Right atrium auricular region (tissue), 2 donors: ENCODE data around the gene ROBO4. TPM values are rescaled to one million over a fixed set of nuclear protein-coding genes. Genes with fewer than 3 reads are reported as not detected.

Source experiments
- DNase-seq: peaks from one replicate; pipeline ENCODE4 v3.0.0-alpha.2; 2019; ENCODE audit warnings: low spot score
- H3K27ac ChIP-seq, 2 donors: fragments of 200-600 bp; sonication (generic); 1 replicate in 1 of 2; 2 replicates in 1 of 2; pipeline ENCODE4 v1.5.1; 2016 to 2019
- H3K27me3 ChIP-seq, 2 donors: fragments of 200-600 bp; sonication (generic); one replicate each; pipeline versions ENCODE4 v1.5.1 to v1.6.0; 2017 to 2019
- H3K36me3 ChIP-seq: fragments of 200-600 bp; sonication (generic); one replicate; pipeline ENCODE4 v1.5.1; 2016
- H3K4me1 ChIP-seq, 2 donors: fragments of 200-600 bp; sonication (generic); one replicate each; pipeline versions ENCODE4 v1.5.1 to v1.6.0; 2017 to 2019
- H3K4me3 ChIP-seq, 2 donors: fragments of 200-600 bp; sonication (generic); 1 replicate in 1 of 2; 2 replicates in 1 of 2; pipeline ENCODE4 v1.5.1; 2017 to 2019; ENCODE audit warnings: mild to moderate bottlenecking in 1 of 2, moderate library complexity in 1 of 2
- H3K9me3 ChIP-seq, 2 donors: fragments of 200-600 bp; sonication (generic); one replicate each; pipeline ENCODE4 v1.5.1; 2019
- CTCF ChIP-seq, 2 donors: fragments of 200-600 bp; sonication (generic); IDR thresholded peaks; one replicate each; pipeline ENCODE4 v1.5.1; 2019; ENCODE audit warnings: antibody characterized with exemption in 2 of 2
- total RNA-seq, 2 donors: library from RNA; depleted of rRNA; stranded (reverse); fragments of >200 nt; gene quantifications; one replicate each; pipeline ENCODE4 v1.1.0, GENCODE V29; 2016

Gene ROBO4
- total RNA-seq, 2 donors from 2014 or later, result 16.2 to 21.6 TPM

- Histone ChIP-seq H3K27me3 (peaks cover 0 to 3% of the 10 kb centered on the region in 2 donors), H3K27ac (no peak overlapping the region), H3K4me1 (peaks cover 0 to 34% of the 10 kb centered on the region in 2 donors), H3K9me3 (no peaks in the 10 kb centered on the region), H3K36me3 (no peaks in the 10 kb centered on the region), H3K4me3 (no peak overlapping the region)
- DNase-seq, result no peak
- TF ChIP-seq CTCF (IDR thresholded peaks at IDR 0.05), result no peak
Measured at GRCh38 chr11:124880958-124881357, 16.7 kb downstream of the ROBO4 start.

GRCh38 chr11:124880290-124880611 is 17.4 kb downstream of the ROBO4 start:
- no peak overlapping the region for H3K4me3 ChIP-seq
- no peak for DNase-seq
- H3K27ac ChIP-seq, result no peak overlapping the region
- no peak for TF ChIP-seq CTCF (IDR thresholded peaks at IDR 0.05)
- no peaks in the 10 kb centered on the region for H3K36me3 ChIP-seq
- H3K27me3 ChIP-seq, result peaks cover 0 to 3% of the 10 kb centered on the region in 2 donors
- H3K4me1 ChIP-seq, result peaks cover 0 to 34% of the 10 kb centered on the region in 2 donors
- no peaks in the 10 kb centered on the region for H3K9me3 ChIP-seq

- H3K36me3 ChIP-seq, result no peaks in the 10 kb centered on the region
- no peaks in the 10 kb centered on the region for H3K9me3 ChIP-seq
- TF ChIP-seq CTCF (IDR thresholded peaks at IDR 0.05), result no peak
- no peak for DNase-seq
- peaks cover 0 to 3% of the 10 kb centered on the region in 2 donors for H3K27me3 ChIP-seq
- no peak overlapping the region for H3K27ac ChIP-seq
- H3K4me3 ChIP-seq, result no peak overlapping the region
- H3K4me1 ChIP-seq, result peaks cover 0 to 34% of the 10 kb centered on the region in 2 donors
Measured at GRCh38 chr11:124879493-124880289, 18.0 kb downstream of the ROBO4 start.

- Histone ChIP-seq H3K27ac (no peak overlapping the region), H3K9me3 (no peaks in the 10 kb centered on the region), H3K4me3 (no peak overlapping the region), H3K36me3 (no peaks in the 10 kb centered on the region), H3K27me3 (peaks cover 0 to 3% of the 10 kb centered on the region in 2 donors), H3K4me1 (peaks cover 0 to 32% of the 10 kb centered on the region in 2 donors)
- no peak for TF ChIP-seq CTCF (IDR thresholded peaks at IDR 0.05)
- DNase-seq, result no peak
Measured at GRCh38 chr11:124878759-124879492, 18.7 kb downstream of the ROBO4 start.

- H3K4me3 ChIP-seq, result no peak overlapping the region
- DNase-seq, result no peak
- TF ChIP-seq CTCF (IDR thresholded peaks at IDR 0.05), result no peak
- no peaks in the 10 kb centered on the region for H3K9me3 ChIP-seq
- peak overlapping the region in 1 of 2 donors; percentile 82 for H3K27ac ChIP-seq
- peaks cover 0 to 29% of the 10 kb centered on the region in 2 donors for H3K4me1 ChIP-seq
- no peaks in the 10 kb centered on the region for H3K36me3 ChIP-seq
- peaks cover 0 to 3% of the 10 kb centered on the region in 2 donors for H3K27me3 ChIP-seq
Measured at GRCh38 chr11:124877910-124878758, 19.5 kb downstream of the ROBO4 start.
